ENCODE data around the gene RAB30. TPM values are rescaled to one million over a fixed set of nuclear protein-coding genes. Genes with fewer than 3 reads are reported as not detected.

The RAB30 gene
- total RNA-seq, 1 experiment from 2014 or later = 6.2 TPM

- POLR2A ChIA-PET = no interaction called here
- Mint-ChIP-seq H3K4me3 (no peak overlapping the region), H3K27ac (no peak overlapping the region), H3K4me1 (peaks cover 18% of the 10 kb centered on the region), H3K9me3 (no peaks in the 10 kb centered on the region), H3K27me3 (ENCODE audit: low read depth) (no peaks in the 10 kb centered on the region), H3K36me3 (no peaks in the 10 kb centered on the region)
- CTCF ChIA-PET = no interaction called here
- TF ChIP-seq, protein P1, sequence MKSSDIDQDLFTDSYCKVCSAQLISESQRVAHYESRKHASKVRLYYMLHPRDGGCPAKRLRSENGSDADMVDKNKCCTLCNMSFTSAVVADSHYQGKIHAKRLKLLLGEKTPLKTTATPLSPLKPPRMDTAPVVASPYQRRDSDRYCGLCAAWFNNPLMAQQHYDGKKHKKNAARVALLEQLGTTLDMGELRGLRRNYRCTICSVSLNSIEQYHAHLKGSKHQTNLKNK (CRISPR knock-in tag; IDR thresholded peaks at IDR 0.05) = no peak
- TF ChIP-seq KAT7 (CRISPR knock-in tag; IDR thresholded peaks at IDR 0.05; ENCODE audit: borderline replicate concordance) (no peak), GRHL2 (CRISPR knock-in tag; IDR thresholded peaks at IDR 0.05; ENCODE audit: insufficient replicate concordance, severe bottlenecking) (no peak), GTF2I (CRISPR knock-in tag; conservative IDR thresholded peaks at IDR 0.05) (no peak), SMAD4 (CRISPR knock-in tag; IDR thresholded peaks at IDR 0.05) (no peak), ESRRA (CRISPR knock-in tag; IDR thresholded peaks at IDR 0.05; ENCODE audit: borderline replicate concordance) (no peak), NFATC4 (CRISPR knock-in tag; IDR thresholded peaks at IDR 0.05) (no peak), PREB (CRISPR knock-in tag; IDR thresholded peaks at IDR 0.05; ENCODE audit: borderline replicate concordance) (no peak), TP53 (CRISPR knock-in tag; IDR thresholded peaks at IDR 0.05) (no peak), SOX15 (CRISPR knock-in tag; IDR thresholded peaks at IDR 0.05) (no peak), ATF1 (CRISPR knock-in tag; IDR thresholded peaks at IDR 0.05) (no peak), MXD4 (CRISPR knock-in tag; IDR thresholded peaks at IDR 0.05; ENCODE audit: borderline replicate concordance) (no peak), NFE2L1 (CRISPR knock-in tag; IDR thresholded peaks at IDR 0.05) (no peak), GABPB1 (CRISPR knock-in tag; IDR thresholded peaks at IDR 0.05) (no peak), JAZF1 (CRISPR knock-in tag; IDR thresholded peaks at IDR 0.05) (no peak)
- TF ChIP-seq, protein P2, sequence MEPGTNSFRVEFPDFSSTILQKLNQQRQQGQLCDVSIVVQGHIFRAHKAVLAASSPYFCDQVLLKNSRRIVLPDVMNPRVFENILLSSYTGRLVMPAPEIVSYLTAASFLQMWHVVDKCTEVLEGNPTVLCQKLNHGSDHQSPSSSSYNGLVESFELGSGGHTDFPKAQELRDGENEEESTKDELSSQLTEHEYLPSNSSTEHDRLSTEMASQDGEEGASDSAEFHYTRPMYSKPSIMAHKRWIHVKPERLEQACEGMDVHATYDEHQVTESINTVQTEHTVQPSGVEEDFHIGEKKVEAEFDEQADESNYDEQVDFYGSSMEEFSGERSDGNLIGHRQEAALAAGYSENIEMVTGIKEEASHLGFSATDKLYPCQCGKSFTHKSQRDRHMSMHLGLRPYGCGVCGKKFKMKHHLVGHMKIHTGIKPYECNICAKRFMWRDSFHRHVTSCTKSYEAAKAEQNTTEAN (CRISPR knock-in tag; IDR thresholded peaks at IDR 0.05) = no peak
- TF ChIP-seq, protein P3, sequence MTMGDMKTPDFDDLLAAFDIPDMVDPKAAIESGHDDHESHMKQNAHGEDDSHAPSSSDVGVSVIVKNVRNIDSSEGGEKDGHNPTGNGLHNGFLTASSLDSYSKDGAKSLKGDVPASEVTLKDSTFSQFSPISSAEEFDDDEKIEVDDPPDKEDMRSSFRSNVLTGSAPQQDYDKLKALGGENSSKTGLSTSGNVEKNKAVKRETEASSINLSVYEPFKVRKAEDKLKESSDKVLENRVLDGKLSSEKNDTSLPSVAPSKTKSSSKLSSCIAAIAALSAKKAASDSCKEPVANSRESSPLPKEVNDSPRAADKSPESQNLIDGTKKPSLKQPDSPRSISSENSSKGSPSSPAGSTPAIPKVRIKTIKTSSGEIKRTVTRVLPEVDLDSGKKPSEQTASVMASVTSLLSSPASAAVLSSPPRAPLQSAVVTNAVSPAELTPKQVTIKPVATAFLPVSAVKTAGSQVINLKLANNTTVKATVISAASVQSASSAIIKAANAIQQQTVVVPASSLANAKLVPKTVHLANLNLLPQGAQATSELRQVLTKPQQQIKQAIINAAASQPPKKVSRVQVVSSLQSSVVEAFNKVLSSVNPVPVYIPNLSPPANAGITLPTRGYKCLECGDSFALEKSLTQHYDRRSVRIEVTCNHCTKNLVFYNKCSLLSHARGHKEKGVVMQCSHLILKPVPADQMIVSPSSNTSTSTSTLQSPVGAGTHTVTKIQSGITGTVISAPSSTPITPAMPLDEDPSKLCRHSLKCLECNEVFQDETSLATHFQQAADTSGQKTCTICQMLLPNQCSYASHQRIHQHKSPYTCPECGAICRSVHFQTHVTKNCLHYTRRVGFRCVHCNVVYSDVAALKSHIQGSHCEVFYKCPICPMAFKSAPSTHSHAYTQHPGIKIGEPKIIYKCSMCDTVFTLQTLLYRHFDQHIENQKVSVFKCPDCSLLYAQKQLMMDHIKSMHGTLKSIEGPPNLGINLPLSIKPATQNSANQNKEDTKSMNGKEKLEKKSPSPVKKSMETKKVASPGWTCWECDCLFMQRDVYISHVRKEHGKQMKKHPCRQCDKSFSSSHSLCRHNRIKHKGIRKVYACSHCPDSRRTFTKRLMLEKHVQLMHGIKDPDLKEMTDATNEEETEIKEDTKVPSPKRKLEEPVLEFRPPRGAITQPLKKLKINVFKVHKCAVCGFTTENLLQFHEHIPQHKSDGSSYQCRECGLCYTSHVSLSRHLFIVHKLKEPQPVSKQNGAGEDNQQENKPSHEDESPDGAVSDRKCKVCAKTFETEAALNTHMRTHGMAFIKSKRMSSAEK (CRISPR knock-in tag; IDR thresholded peaks at IDR 0.05; ENCODE audit: borderline replicate concordance) = no peak
- TF ChIP-seq, protein P4, sequence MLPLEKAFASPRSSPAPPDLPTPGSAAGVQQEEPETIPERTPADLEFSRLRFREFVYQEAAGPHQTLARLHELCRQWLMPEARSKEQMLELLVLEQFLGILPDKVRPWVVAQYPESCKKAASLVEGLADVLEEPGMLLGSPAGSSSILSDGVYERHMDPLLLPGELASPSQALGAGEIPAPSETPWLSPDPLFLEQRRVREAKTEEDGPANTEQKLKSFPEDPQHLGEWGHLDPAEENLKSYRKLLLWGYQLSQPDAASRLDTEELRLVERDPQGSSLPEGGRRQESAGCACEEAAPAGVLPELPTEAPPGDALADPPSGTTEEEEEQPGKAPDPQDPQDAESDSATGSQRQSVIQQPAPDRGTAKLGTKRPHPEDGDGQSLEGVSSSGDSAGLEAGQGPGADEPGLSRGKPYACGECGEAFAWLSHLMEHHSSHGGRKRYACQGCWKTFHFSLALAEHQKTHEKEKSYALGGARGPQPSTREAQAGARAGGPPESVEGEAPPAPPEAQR (CRISPR knock-in tag; IDR thresholded peaks at IDR 0.05) = no peak
- ATAC-seq = no peak
- no peak for DNase-seq (ENCODE audit: low spot score)
These were observed 35.0 kb downstream of the RAB30 start for GRCh38 chr11:83036701-83037100.

All from WTC11 (cell line).